DND-41 (cell line): ENCODE measurements around the gene CSTB.

ENCODE experiments used
- ATAC-seq: fragments of 200-7000 bp; cut with Tn5 transposase; 3 replicates; pipeline ENCODE4 v1.9.1; 2021; ENCODE audit warnings: low read depth; ENCODE audit not compliant: insufficient read depth
- DNase-seq: peaks from one replicate; pipeline ENCODE4 v3.0.0-alpha.2; 2020
- H2AFZ ChIP-seq: 2 replicates; pipeline ENCODE4 v1.6.0; 2012; ENCODE audit warnings: low read depth, low read length
- H3K27ac ChIP-seq: 2 replicates; pipeline ENCODE4 v1.5.1; 2012; ENCODE audit warnings: low read length, inconsistent platforms
- H3K27me3 ChIP-seq: fragments of 200-600 bp; sonication (generic); 2 replicates; pipeline ENCODE4 v1.6.0; 2012; ENCODE audit warnings: low read length, mild to moderate bottlenecking, inconsistent platforms; ENCODE audit not compliant: insufficient read depth, poor library complexity
- H3K36me3 ChIP-seq: 2 replicates; pipeline ENCODE4 v1.5.1; 2012; ENCODE audit warnings: low read length, inconsistent platforms; ENCODE audit not compliant: insufficient read depth
- H3K4me1 ChIP-seq: 2 replicates; pipeline ENCODE4 v1.5.1; 2012; ENCODE audit warnings: mild to moderate bottlenecking, low read length; ENCODE audit not compliant: insufficient read depth
- H3K4me2 ChIP-seq: 2 replicates; pipeline ENCODE4 v1.6.0; 2012; ENCODE audit warnings: mild to moderate bottlenecking, moderate library complexity, low read length, inconsistent platforms; ENCODE audit not compliant: insufficient read depth
- H3K4me3 ChIP-seq, 2 experiments: fragments of 200-600 bp in 1 of 2; shearing (Covaris generic) in 1 of 2; 2 replicates each; pipeline ENCODE4 v1.5.1; 2012 to 2016; ENCODE audit warnings: inconsistent platforms in 2 of 2, low read length in 2 of 2, mild to moderate bottlenecking in 2 of 2, low read depth in 1 of 2, moderate library complexity in 1 of 2
- H3K79me2 ChIP-seq: 2 replicates; pipeline ENCODE4 v1.6.0; 2012; ENCODE audit warnings: low read length, inconsistent platforms; ENCODE audit not compliant: insufficient read depth
- H3K9ac ChIP-seq: 2 replicates; pipeline ENCODE4 v1.6.0; 2012; ENCODE audit warnings: low read depth, mild to moderate bottlenecking, inconsistent platforms, low read length, moderate library complexity
- H3K9me3 ChIP-seq: 2 replicates; pipeline ENCODE4 v1.5.1; 2012; ENCODE audit warnings: low read length, moderate library complexity, mild to moderate bottlenecking, inconsistent platforms; ENCODE audit not compliant: insufficient read depth, severe bottlenecking
- H4K20me1 ChIP-seq: 2 replicates; pipeline ENCODE4 v1.6.0; 2012; ENCODE audit warnings: low read length; ENCODE audit not compliant: insufficient read depth
- EZH2 ChIP-seq: IDR thresholded peaks from 3 replicates; pipeline ENCODE4 v1.6.1; 2012; ENCODE audit warnings: borderline replicate concordance, low read depth, mild to moderate bottlenecking, moderate library complexity, low read length, inconsistent platforms; ENCODE audit not compliant: severe bottlenecking
- TF ChIP-seq, protein P1 (sequence below): IDR thresholded peaks from 2 replicates; pipeline ENCODE4 v1.5.1; 2012; ENCODE audit warnings: borderline replicate concordance, low read length, moderate library complexity, mild to moderate bottlenecking; ENCODE audit not compliant: poor library complexity, severe bottlenecking; ENCODE audit errors: extremely low read depth

CSTB gene

DNA sequence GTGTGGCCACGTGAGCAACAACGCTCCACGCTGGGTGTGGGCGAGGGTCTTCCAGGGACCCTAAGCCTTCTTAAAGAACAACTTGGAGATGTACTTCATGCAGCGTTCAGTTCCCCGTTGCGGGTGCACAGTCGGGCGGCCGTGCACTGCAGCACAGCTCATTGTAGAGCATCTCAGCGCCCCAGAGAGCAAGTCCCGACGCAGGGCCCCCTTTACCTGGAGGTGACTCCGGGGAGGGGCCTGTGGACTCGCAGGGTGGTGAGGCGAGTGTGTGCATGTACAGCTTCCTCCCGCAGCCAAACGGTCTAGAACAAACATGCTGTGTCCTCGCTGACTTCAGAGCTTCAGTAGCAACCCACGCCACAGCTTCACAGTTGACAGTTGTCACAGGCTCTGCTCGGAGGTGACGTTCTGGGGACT is 32.7 kb upstream of the CSTB start:
- Histone ChIP-seq H4K20me1 (peaks cover 22% of the 10 kb centered on the region), H3K27ac (no peak overlapping the region), H3K4me2 (no peak overlapping the region), H3K4me1 (no peaks in the 10 kb centered on the region), H2AFZ (no peak overlapping the region), H3K79me2 (no peaks in the 10 kb centered on the region), H3K27me3 (no peaks in the 10 kb centered on the region), H3K4me3 (no peak overlapping the region), H3K36me3 (peaks cover 16% of the 10 kb centered on the region), H3K9me3 (no peaks in the 10 kb centered on the region), H3K9ac (no peak overlapping the region)
- ATAC-seq = no peak
- no peak for DNase-seq
- TF ChIP-seq, protein P1, sequence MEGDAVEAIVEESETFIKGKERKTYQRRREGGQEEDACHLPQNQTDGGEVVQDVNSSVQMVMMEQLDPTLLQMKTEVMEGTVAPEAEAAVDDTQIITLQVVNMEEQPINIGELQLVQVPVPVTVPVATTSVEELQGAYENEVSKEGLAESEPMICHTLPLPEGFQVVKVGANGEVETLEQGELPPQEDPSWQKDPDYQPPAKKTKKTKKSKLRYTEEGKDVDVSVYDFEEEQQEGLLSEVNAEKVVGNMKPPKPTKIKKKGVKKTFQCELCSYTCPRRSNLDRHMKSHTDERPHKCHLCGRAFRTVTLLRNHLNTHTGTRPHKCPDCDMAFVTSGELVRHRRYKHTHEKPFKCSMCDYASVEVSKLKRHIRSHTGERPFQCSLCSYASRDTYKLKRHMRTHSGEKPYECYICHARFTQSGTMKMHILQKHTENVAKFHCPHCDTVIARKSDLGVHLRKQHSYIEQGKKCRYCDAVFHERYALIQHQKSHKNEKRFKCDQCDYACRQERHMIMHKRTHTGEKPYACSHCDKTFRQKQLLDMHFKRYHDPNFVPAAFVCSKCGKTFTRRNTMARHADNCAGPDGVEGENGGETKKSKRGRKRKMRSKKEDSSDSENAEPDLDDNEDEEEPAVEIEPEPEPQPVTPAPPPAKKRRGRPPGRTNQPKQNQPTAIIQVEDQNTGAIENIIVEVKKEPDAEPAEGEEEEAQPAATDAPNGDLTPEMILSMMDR = no peak
- no peak for TF ChIP-seq EZH2

DNA sequence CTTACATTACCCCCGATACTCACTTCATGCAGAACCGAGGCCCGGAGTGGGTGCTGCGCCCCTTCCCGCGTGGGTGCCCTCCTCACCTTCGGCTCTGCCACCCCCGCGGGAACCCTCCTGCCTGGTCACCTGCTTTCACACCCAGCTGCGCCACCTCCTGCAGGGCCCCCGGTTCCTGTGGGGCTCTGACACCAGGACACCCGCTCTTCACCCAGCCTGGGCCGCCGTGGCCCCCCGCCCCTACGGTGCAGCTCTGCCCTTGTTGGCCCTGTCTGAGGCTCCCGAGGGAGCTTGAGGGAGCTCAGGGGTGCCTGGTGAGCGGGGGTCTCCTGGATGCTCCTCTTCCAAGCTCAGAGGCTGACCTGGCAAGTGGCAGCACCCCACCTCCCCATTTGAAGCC is 32.3 kb upstream of the CSTB start:
- ATAC-seq = no peak
- Histone ChIP-seq H3K9ac (no peak overlapping the region), H3K4me2 (no peak overlapping the region), H4K20me1 (peaks cover 26% of the 10 kb centered on the region), H3K27ac (no peak overlapping the region), H3K4me3 (no peak overlapping the region), H3K4me1 (no peaks in the 10 kb centered on the region), H3K36me3 (peaks cover 20% of the 10 kb centered on the region), H2AFZ (no peak overlapping the region), H3K9me3 (no peaks in the 10 kb centered on the region), H3K27me3 (no peaks in the 10 kb centered on the region), H3K79me2 (no peaks in the 10 kb centered on the region)
- DNase-seq = no peak
- TF ChIP-seq EZH2 = no peak
- TF ChIP-seq, protein P1 = no peak

DNA sequence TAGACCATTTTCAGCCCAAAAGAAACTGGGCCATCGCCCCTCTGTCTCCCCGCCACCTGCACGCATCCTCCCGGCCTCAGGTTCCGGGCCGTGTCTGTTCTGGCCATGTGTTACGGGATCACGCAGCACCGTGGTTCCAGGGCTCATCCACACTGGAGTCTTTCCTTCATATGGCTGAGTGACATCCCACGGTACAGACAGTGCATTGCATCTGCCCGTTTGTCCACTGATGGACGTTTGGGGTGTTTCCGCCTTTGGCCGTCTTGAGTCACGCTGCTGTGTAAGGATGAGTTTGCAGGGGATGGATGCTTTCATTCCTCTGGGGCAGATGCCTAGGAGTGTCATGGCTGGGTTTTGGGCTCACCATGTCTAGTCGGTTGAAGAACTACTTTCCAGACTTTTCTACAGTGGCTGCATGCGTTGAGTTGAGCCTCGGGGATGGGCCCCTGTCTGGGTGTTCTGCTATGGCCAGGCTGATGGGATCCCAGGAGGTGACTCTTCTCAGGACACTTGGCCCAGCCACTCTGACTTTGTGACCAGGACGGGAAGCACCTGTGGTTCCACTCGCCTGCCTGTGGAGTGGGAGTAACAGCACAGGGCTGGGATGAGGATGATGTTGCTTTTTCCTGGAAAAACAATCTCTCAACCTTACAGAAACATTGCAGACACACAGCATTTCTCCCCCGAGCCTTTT is 30.1 kb upstream of the CSTB start:
- no peak overlapping the region for H3K4me3 ChIP-seq
- no peaks in the 10 kb centered on the region for H3K79me2 ChIP-seq
- H3K27me3 ChIP-seq = no peaks in the 10 kb centered on the region
- H4K20me1 ChIP-seq = peaks cover 37% of the 10 kb centered on the region
- no peak overlapping the region for H3K27ac ChIP-seq
- H3K9ac ChIP-seq = no peak overlapping the region
- ATAC-seq (no peak), DNase-seq (no peak)
- no peaks in the 10 kb centered on the region for H3K4me1 ChIP-seq
- H2AFZ ChIP-seq = no peak overlapping the region
- no peak for TF ChIP-seq EZH2
- TF ChIP-seq, protein P1 = no peak
- H3K36me3 ChIP-seq = peaks cover 42% of the 10 kb centered on the region
- no peak overlapping the region for H3K4me2 ChIP-seq
- H3K9me3 ChIP-seq = no peaks in the 10 kb centered on the region
